ENCODE measurements around the gene DNASE1.

DNASE1 gene

DNA sequence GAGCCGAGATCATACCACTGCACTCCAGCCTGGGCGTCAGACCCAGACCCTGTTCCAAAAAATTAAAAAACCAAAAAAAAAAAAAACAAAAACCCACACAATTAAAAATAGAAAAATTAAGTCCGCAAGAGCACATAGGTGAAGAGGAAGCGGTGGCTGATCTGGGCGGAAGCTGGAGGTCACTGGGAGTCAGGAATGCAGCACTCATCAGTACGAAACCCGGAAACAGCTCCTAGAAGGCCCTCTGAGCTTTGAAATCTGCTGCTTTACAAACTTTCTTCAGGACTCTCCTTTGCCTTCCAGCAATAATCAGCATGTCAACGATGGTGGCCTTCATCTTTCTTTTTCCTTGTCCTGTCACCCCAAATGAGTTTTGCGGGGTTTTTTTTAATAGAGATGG is 33.3 kb downstream of the DNASE1 start:
- no peaks in the 10 kb centered on the region for H3K79me2 ChIP-seq
- no peaks in the 10 kb centered on the region for H3K9me3 ChIP-seq (ENCODE audit: control insufficient read depth, low read length)
- H3K9ac ChIP-seq: no peak overlapping the region
- H3K27ac ChIP-seq: no peak overlapping the region
- H3K4me2 ChIP-seq (ENCODE audit: low read length): no peak overlapping the region
- H3K4me3 ChIP-seq (ENCODE audit: low read depth, low read length): no peak overlapping the region
- no peaks in the 10 kb centered on the region for H3K27me3 ChIP-seq (ENCODE audit: control insufficient read depth, insufficient read depth, low read length)
- peaks cover 8% of the 10 kb centered on the region for H3K4me1 ChIP-seq
- TF ChIP-seq, protein P1, sequence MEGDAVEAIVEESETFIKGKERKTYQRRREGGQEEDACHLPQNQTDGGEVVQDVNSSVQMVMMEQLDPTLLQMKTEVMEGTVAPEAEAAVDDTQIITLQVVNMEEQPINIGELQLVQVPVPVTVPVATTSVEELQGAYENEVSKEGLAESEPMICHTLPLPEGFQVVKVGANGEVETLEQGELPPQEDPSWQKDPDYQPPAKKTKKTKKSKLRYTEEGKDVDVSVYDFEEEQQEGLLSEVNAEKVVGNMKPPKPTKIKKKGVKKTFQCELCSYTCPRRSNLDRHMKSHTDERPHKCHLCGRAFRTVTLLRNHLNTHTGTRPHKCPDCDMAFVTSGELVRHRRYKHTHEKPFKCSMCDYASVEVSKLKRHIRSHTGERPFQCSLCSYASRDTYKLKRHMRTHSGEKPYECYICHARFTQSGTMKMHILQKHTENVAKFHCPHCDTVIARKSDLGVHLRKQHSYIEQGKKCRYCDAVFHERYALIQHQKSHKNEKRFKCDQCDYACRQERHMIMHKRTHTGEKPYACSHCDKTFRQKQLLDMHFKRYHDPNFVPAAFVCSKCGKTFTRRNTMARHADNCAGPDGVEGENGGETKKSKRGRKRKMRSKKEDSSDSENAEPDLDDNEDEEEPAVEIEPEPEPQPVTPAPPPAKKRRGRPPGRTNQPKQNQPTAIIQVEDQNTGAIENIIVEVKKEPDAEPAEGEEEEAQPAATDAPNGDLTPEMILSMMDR (IDR thresholded peaks at IDR 0.05): no peak
- no peaks in the 10 kb centered on the region for H3K36me3 ChIP-seq (ENCODE audit: control insufficient read depth, insufficient read depth, low read length)
- no peak overlapping the region for H2AFZ ChIP-seq

DNA sequence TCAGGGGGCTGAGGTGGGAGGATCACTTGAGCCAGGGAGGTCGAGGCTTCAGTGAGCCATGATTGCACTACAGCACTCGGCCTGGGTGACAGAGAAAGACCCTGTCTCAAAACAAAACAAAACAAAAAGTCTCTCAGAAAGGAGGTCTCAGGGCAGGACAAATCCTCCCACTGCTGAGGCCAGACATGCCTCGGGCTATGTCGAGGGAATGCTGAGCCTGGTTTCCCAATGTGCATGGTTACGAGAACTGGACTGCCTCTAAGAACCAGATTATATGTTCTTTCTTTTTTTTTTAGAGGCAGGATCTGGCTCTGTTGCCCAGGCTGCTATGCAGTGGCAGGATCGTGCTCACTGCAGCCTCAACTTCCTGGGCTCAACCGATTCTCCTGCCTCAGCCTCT is 35.2 kb downstream of the DNASE1 start:
- Histone ChIP-seq H3K9ac (no peak overlapping the region), H3K27ac (no peak overlapping the region), H2AFZ (no peak overlapping the region), H3K4me3 (ENCODE audit: low read depth, low read length) (no peak overlapping the region), H3K79me2 (no peaks in the 10 kb centered on the region), H3K4me2 (ENCODE audit: low read length) (no peak overlapping the region), H3K9me3 (ENCODE audit: control insufficient read depth, low read length) (no peaks in the 10 kb centered on the region), H3K36me3 (ENCODE audit: control insufficient read depth, insufficient read depth, low read length) (no peaks in the 10 kb centered on the region), H3K27me3 (ENCODE audit: control insufficient read depth, insufficient read depth, low read length) (no peaks in the 10 kb centered on the region), H3K4me1 (peaks cover 8% of the 10 kb centered on the region)
- TF ChIP-seq, protein P1 (IDR thresholded peaks at IDR 0.05): no peak

DNA sequence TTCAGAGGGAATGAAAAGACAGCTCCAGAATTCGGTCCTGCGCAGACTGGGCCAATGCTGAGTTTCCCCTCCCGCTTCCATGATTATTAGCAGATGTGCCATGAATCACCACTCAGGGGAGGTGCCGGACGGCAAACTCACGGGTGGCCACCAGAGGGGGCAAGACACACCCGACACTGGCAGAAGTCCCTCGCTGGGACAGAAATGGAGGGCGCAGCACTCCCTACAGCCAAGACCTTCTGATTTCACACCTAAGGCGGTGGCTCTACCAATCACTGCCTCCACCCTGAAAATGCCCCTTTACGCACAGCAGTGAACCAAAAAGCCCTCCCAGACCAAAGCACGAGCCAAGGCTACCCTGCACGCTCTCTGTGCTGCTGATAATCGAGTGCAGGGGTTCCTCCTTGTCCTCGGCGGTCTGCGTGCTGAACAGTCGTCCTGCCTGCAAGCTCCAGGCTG is 36.0 kb downstream of the DNASE1 start:
- Histone ChIP-seq H3K27ac (no peak overlapping the region), H3K9me3 (ENCODE audit: control insufficient read depth, low read length) (no peaks in the 10 kb centered on the region), H2AFZ (peak overlapping the region; percentile 70), H3K27me3 (ENCODE audit: control insufficient read depth, insufficient read depth, low read length) (no peaks in the 10 kb centered on the region), H3K4me1 (peaks cover 8% of the 10 kb centered on the region), H3K79me2 (peaks cover 2% of the 10 kb centered on the region), H3K4me2 (ENCODE audit: low read length) (no peak overlapping the region), H3K4me3 (ENCODE audit: low read depth, low read length) (no peak overlapping the region), H3K36me3 (ENCODE audit: control insufficient read depth, insufficient read depth, low read length) (no peaks in the 10 kb centered on the region), H3K9ac (no peak overlapping the region)
- TF ChIP-seq, protein P1 (IDR thresholded peaks at IDR 0.05): peak; percentile 91

DNA sequence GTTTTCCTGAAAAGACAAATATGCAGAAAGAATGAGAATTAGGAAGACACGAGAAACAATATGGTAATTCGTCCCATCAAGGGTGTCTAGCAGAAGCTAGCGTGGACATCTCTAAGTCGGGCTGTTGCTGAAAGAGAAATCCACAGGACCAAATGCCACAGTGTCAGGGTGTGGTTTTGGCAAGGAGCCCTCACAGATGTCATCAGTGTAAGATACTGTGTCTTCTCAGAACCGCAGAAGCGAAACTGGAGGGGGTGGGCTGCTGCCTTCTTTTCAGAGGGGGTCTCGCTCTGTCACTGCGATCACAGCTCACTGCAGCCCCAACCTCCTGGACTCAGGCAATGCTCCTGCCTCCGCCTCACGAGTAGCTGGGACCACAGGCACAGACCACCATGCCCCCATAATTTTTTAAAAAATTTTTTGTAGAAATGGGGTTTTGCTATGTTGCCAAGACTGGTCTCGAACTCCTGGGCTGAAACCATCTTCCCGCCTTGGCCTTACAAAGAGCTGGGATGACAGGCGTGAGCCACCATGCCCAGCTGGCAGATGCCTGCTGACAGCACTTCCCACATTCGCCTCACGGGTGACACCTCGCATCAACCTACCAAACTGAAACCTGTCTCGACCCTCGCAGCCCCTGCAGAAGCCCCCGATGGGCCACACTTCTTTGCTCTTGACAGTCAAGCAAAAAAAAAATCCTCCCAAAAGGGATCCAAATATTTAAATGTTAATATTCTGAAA is 36.7 kb downstream of the DNASE1 start:
- peak overlapping the region; percentile 70 for H2AFZ ChIP-seq
- H3K9ac ChIP-seq: no peak overlapping the region
- no peaks in the 10 kb centered on the region for H3K9me3 ChIP-seq (ENCODE audit: control insufficient read depth, low read length)
- peaks cover 2% of the 10 kb centered on the region for H3K79me2 ChIP-seq
- TF ChIP-seq, protein P1 (IDR thresholded peaks at IDR 0.05): no peak
- H3K4me2 ChIP-seq (ENCODE audit: low read length): no peak overlapping the region
- H3K27ac ChIP-seq: no peak overlapping the region
- no peak overlapping the region for H3K4me3 ChIP-seq (ENCODE audit: low read depth, low read length)
- H3K27me3 ChIP-seq (ENCODE audit: control insufficient read depth, insufficient read depth, low read length): no peaks in the 10 kb centered on the region
- H3K36me3 ChIP-seq (ENCODE audit: control insufficient read depth, insufficient read depth, low read length): no peaks in the 10 kb centered on the region
- peaks cover 8% of the 10 kb centered on the region for H3K4me1 ChIP-seq

DNA sequence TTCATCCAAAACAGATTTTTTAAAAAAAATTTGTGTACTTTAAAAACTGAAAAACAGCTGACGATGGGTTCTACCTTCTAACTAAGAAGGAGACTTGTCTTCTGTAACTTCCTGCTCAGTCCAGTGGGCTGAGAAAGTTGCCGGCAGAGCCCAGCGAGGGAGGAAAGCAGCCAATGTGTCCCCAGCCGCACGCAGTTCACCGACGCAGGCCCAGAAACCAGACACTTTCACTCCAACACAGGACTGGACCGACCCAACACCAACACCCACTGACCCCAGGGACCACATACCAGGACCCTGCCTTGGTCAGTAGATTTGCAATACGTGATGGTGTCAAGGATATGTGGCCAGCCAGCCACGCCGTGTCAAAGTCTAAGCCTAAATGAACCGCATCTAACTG is 37.3 kb downstream of the DNASE1 start:
- Histone ChIP-seq H3K4me1 (peaks cover 9% of the 10 kb centered on the region), H3K79me2 (peaks cover 2% of the 10 kb centered on the region), H3K9me3 (ENCODE audit: control insufficient read depth, low read length) (no peaks in the 10 kb centered on the region), H2AFZ (no peak overlapping the region), H3K36me3 (ENCODE audit: control insufficient read depth, insufficient read depth, low read length) (no peaks in the 10 kb centered on the region), H3K27me3 (ENCODE audit: control insufficient read depth, insufficient read depth, low read length) (no peaks in the 10 kb centered on the region), H3K9ac (no peak overlapping the region), H3K4me2 (ENCODE audit: low read length) (no peak overlapping the region), H3K4me3 (ENCODE audit: low read depth, low read length) (no peak overlapping the region), H3K27ac (no peak overlapping the region)
- TF ChIP-seq, protein P1 (IDR thresholded peaks at IDR 0.05): no peak
